IMR-90 (cell line): ENCODE data around the gene CKAP5. TPM values are rescaled to one million over a fixed set of nuclear protein-coding genes. Genes with fewer than 3 reads are reported as not detected.

Experiments used
- ATAC-seq: fragments of 200-7000 bp; cut with Tn5 transposase; 2 replicates; pipeline ENCODE4 v1.9.1; 2020; ENCODE audit warnings: low read depth, mild to moderate bottlenecking, moderate library complexity
- BruUV-seq: library from RNA; stranded (reverse); fragments of 400-500 nt; replicated peaks from 2 replicates; lab custom pipeline; 2021; lab: Mats Ljungman, UMichigan
- CTCF ChIA-PET: fragments of 300-600 bp; formaldehyde crosslinking; extraction: SDS; loops from one replicate; lab custom pipeline; 2021; ENCODE audit warnings: antibody characterized with exemption; lab: Yijun Ruan, JAX
- POLR2A ChIA-PET: fragments of 300-600 bp; sonication (Branson Sonifier 250); formaldehyde crosslinking; loops from one replicate; lab custom pipeline; 2022; ENCODE audit warnings: antibody characterized with exemption; ENCODE audit not compliant: unreplicated experiment; lab: Charles Lee
- DNase-seq: peaks from one replicate; pipeline ENCODE4 v3.0.0; 2013
- H2AFZ ChIP-seq: replicated peaks from 2 replicates; pipeline ENCODE3; 2013; ENCODE audit warnings: low read length, mild to moderate bottlenecking; ENCODE audit not compliant: poor library complexity
- H2AK5ac ChIP-seq: 2 replicates; pipeline ENCODE4 v1.6.1; 2013; ENCODE audit warnings: low read depth, low read length, inconsistent platforms
- H2AK9ac ChIP-seq: replicated peaks from 2 replicates; pipeline ENCODE3; 2013; ENCODE audit warnings: mild to moderate bottlenecking, low read depth, low read length, moderate library complexity; ENCODE audit not compliant: poor library complexity
- H2BK120ac ChIP-seq: 2 replicates; pipeline ENCODE4 v1.6.1; 2013; ENCODE audit warnings: low read depth, low read length, inconsistent platforms
- H2BK15ac ChIP-seq: 3 replicates; pipeline ENCODE4 v1.6.1; 2013; ENCODE audit warnings: low read depth, low read length, inconsistent platforms
- H2BK20ac ChIP-seq: 2 replicates; pipeline ENCODE4 v1.6.1; 2013; ENCODE audit warnings: low read depth, mild to moderate bottlenecking, inconsistent platforms, low read length, moderate library complexity
- H2BK5ac ChIP-seq: 2 replicates; pipeline ENCODE4 v1.6.1; 2013; ENCODE audit warnings: mild to moderate bottlenecking, low read depth, low read length, inconsistent platforms; ENCODE audit not compliant: poor library complexity, severe bottlenecking
- H3K14ac ChIP-seq: replicated peaks from 2 replicates; pipeline ENCODE4 v1.6.1; 2013; ENCODE audit warnings: low read depth, low read length, inconsistent platforms
- H3K18ac ChIP-seq: 2 replicates; pipeline ENCODE4 v1.6.1; 2013; ENCODE audit warnings: low read depth, low read length, control low read depth
- H3K23ac ChIP-seq: 2 replicates; pipeline ENCODE4 v1.6.1; 2013; ENCODE audit warnings: low read depth, low read length, inconsistent platforms
- H3K27ac ChIP-seq: 2 replicates; pipeline ENCODE4 v1.5.1; 2013; ENCODE audit warnings: mild to moderate bottlenecking, control low read depth, low read length; ENCODE audit not compliant: insufficient read depth
- H3K27me3 ChIP-seq: 2 replicates; pipeline ENCODE4 v1.6.1; 2013; ENCODE audit warnings: low read length; ENCODE audit not compliant: control insufficient read depth, insufficient read depth
- H3K36me3 ChIP-seq: 2 replicates; pipeline ENCODE4 v1.6.1; 2013; ENCODE audit warnings: low read length, mixed read lengths; ENCODE audit not compliant: control insufficient read depth, insufficient read depth
- H3K4ac ChIP-seq: 2 replicates; pipeline ENCODE4 v1.6.1; 2013; ENCODE audit warnings: low read depth, low read length, inconsistent platforms
- H3K4me1 ChIP-seq: 2 replicates; pipeline ENCODE4 v1.6.1; 2013; ENCODE audit warnings: low read length, mixed read lengths; ENCODE audit not compliant: control insufficient read depth, insufficient read depth
- H3K4me2 ChIP-seq: 2 replicates; pipeline ENCODE4 v1.6.1; 2013; ENCODE audit warnings: low read depth, mild to moderate bottlenecking, control low read depth, low read length, moderate library complexity
- H3K4me3 ChIP-seq: 2 replicates; pipeline ENCODE4 v1.5.1; 2013; ENCODE audit warnings: low read depth, mild to moderate bottlenecking, control low read depth, low read length, moderate library complexity; ENCODE audit not compliant: insufficient read depth
- H3K56ac ChIP-seq: 2 replicates; pipeline ENCODE4 v1.6.1; 2013; ENCODE audit warnings: low read length, inconsistent platforms; ENCODE audit not compliant: insufficient read depth; ENCODE audit errors: extremely low read depth
- H3K79me1 ChIP-seq, 2 experiments: 2 replicates each; pipeline ENCODE4 v1.6.1; 2013; ENCODE audit warnings: low read length in 2 of 2, inconsistent platforms in 1 of 2, low read depth in 1 of 2
- H3K9ac ChIP-seq: 2 replicates; pipeline ENCODE4 v1.6.1; 2013; ENCODE audit warnings: low read depth, low read length, control low read depth
- H3K9me1 ChIP-seq: 2 replicates; pipeline ENCODE4 v1.6.1; 2013; ENCODE audit warnings: low read length, inconsistent platforms; ENCODE audit not compliant: insufficient read depth
- H3K9me3 ChIP-seq: 2 replicates; pipeline ENCODE4 v1.6.1; 2013; ENCODE audit warnings: low read length; ENCODE audit not compliant: control insufficient read depth, insufficient read depth
- H4K20me1 ChIP-seq: 2 replicates; pipeline ENCODE4 v1.6.1; 2013; ENCODE audit warnings: low read length, inconsistent platforms; ENCODE audit not compliant: insufficient read depth
- H4K5ac ChIP-seq: 2 replicates; pipeline ENCODE4 v1.6.1; 2013; ENCODE audit warnings: mild to moderate bottlenecking, low read depth, low read length, control low read depth
- H4K8ac ChIP-seq, 2 experiments: 2 replicates each; pipeline ENCODE4 v1.6.1; 2013; ENCODE audit warnings: low read depth in 2 of 2, low read length in 2 of 2, control low read depth in 1 of 2, inconsistent platforms in 1 of 2
- H4K91ac ChIP-seq: 2 replicates; pipeline ENCODE4 v1.6.1; 2013; ENCODE audit warnings: low read depth, low read length, inconsistent platforms; ENCODE audit not compliant: insufficient read depth
- RAD21 ChIP-seq: IDR thresholded peaks from 2 replicates; pipeline ENCODE4 v1.6.1; 2012; ENCODE audit warnings: low read length, improper control_type of control experiment
- WGBS, 2 experiments: methylation state at CpG; one replicate each; pipeline versions ENCODE4 v1.1.5 to v1.1.7; 2013; ENCODE audit warnings: missing lambda C conversion rate in 2 of 2; ENCODE audit not compliant: insufficient read length in 1 of 2; ENCODE audit errors: extremely low coverage in 2 of 2; 5-methylcytosine and 5-hydroxymethylcytosine counted together
- dilution Hi-C: fragments of 300-500 bp; cut with HindIII; formaldehyde crosslinking; loops from one replicate; pipeline ENCODE4 v1.14.3; 2018; ENCODE audit warnings: low sequenced_read_pairs; ENCODE audit not compliant: unreplicated experiment
- in situ Hi-C: fragments of 300-500 bp; cut with MboI; formaldehyde crosslinking; loops from 3 replicates; pipeline ENCODE4 v1.14.3; 2019; ENCODE audit warnings: low sequenced_read_pairs, inconsistent platforms, mixed read lengths
- intact Hi-C: fragments of 100-400 bp; cut with micrococcal nuclease; formaldehyde crosslinking; loops from 2 replicates; pipeline ENCODE4 v1.10.0; 2022
- polyA plus RNA-seq, 3 experiments: library from polyadenylated mRNA; depleted of rRNA; stranded (reverse); fragments of >200 nt; gene quantifications; 2 replicates each; pipeline ENCODE4 v1.2.3, GENCODE V29; 2012; ENCODE audit warnings: low replicate concordance in 1 of 3
- total RNA-seq: library from RNA; depleted of rRNA; stranded (reverse); fragments of >200 nt; gene quantifications from 2 replicates; pipeline ENCODE4 v1.2.3, GENCODE V29; 2012
- TF ChIP-seq, protein P1 (sequence below): fragments of 150-350 bp; IDR thresholded peaks from 2 replicates; pipeline ENCODE4 v1.6.1; 2016; ENCODE audit warnings: low read depth, mild to moderate bottlenecking, low read length, moderate library complexity, borderline replicate concordance

Gene CKAP5
- total and polyA plus RNA-seq, 2 of the 4 experiments (the other 2 are of a cell fraction) = 59.5 to 79.2 TPM

DNA sequence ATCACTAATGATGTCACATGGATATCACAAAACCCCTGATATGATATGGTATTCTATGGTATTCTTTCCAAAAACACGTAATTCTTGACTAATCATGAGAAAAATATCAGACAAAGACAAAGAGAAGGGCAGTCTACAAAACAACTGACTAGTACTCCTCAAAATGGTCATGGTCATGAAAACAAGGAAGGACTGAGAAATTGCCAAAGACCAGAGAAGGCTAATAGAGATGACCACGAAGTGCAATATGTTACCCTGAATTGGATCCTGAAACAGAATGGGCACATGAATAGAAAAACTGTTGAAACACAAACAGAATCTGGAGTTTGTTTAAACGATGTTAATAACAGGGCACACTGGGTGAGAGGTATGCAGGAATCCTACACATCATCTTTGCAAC lies 10.2 kb downstream of the CKAP5 start:
- Histone ChIP-seq H3K27me3 (no peaks in the 10 kb centered on the region), H4K20me1 (peaks cover 25% of the 10 kb centered on the region), H3K18ac (no peak overlapping the region), H3K27ac (no peak overlapping the region), H3K4me2 (no peak overlapping the region), H3K9ac (no peak overlapping the region), H2BK20ac (no peak overlapping the region), H2BK120ac (no peak overlapping the region), H2AFZ (no peak overlapping the region), H3K36me3 (no peaks in the 10 kb centered on the region), H2BK5ac (no peak overlapping the region), H2AK9ac (no peak overlapping the region), H3K4ac (no peak overlapping the region), H4K8ac (no peak overlapping the region), H4K5ac (no peak overlapping the region), H3K56ac (no peak overlapping the region), H3K79me1 (peaks cover 0 to 56% of the 10 kb centered on the region in 2 experiments; a peak in 2 of 4 replicates), H3K4me3 (no peak overlapping the region), H4K91ac (no peak overlapping the region), H3K4me1 (peaks cover 2% of the 10 kb centered on the region; the same call in 1 of the 2 replicates), H2BK15ac (no peak overlapping the region), H3K9me3 (no peaks in the 10 kb centered on the region), H2AK5ac (no peak overlapping the region), H3K23ac (no peak overlapping the region), H3K14ac (no peak overlapping the region), H3K9me1 (peaks cover 3% of the 10 kb centered on the region; the same call in 1 of the 2 replicates)
- DNase-seq (no peak), ATAC-seq (no peak)
- intact Hi-C loops (no loop called here), dilution Hi-C loops (no loop called here), in situ Hi-C loops (no loop called here)
- WGBS, 2 experiments = 86% methylated on average over 1 of the region's 3 CpGs; no CpG with 5 or more reads in 1 of the 2 experiments
- ChIA-PET POLR2A (no interaction called here), CTCF (interaction anchor here (0.6 kb wide), 2 partner anchors 11 to 29 kb away, joined by 3 read pairs; no protein-coding TSS in a partner anchor)
- TF ChIP-seq RAD21 = no peak
- TF ChIP-seq, protein P1, sequence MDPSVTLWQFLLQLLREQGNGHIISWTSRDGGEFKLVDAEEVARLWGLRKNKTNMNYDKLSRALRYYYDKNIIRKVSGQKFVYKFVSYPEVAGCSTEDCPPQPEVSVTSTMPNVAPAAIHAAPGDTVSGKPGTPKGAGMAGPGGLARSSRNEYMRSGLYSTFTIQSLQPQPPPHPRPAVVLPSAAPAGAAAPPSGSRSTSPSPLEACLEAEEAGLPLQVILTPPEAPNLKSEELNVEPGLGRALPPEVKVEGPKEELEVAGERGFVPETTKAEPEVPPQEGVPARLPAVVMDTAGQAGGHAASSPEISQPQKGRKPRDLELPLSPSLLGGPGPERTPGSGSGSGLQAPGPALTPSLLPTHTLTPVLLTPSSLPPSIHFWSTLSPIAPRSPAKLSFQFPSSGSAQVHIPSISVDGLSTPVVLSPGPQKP = no peak
- no TSS peak for BruUV-seq
